HG03025 (cell line): ENCODE results near the gene RSF1.

Experiments
- ATAC-seq: cut with Tn5 transposase; IDR thresholded peaks from one replicate; pipeline ENCODE4 v1.9.1; 2021; ENCODE audit warnings: mild to moderate bottlenecking, moderate library complexity; ENCODE audit not compliant: unreplicated experiment, low FRiP score

RSF1 gene

GRCh38 chr11:77806415-77806814 lies 14.1 kb downstream of the RSF1 start:
- ATAC-seq: no peak

GRCh38 chr11:77801477-77801876 lies 19.0 kb downstream of the RSF1 start:
- ATAC-seq: no peak

- no peak for ATAC-seq
Observed at GRCh38 chr11:77800449-77800848, 20.1 kb downstream of the RSF1 start.

- no peak for ATAC-seq
Observed at GRCh38 chr11:77799338-77799737, 21.2 kb downstream of the RSF1 start.

- no peak for ATAC-seq
Observed at GRCh38 chr11:77793972-77794371, 26.6 kb downstream of the RSF1 start.

GRCh38 chr11:77791301-77791700 lies 29.2 kb downstream of the RSF1 start:
- no peak for ATAC-seq

DNA sequence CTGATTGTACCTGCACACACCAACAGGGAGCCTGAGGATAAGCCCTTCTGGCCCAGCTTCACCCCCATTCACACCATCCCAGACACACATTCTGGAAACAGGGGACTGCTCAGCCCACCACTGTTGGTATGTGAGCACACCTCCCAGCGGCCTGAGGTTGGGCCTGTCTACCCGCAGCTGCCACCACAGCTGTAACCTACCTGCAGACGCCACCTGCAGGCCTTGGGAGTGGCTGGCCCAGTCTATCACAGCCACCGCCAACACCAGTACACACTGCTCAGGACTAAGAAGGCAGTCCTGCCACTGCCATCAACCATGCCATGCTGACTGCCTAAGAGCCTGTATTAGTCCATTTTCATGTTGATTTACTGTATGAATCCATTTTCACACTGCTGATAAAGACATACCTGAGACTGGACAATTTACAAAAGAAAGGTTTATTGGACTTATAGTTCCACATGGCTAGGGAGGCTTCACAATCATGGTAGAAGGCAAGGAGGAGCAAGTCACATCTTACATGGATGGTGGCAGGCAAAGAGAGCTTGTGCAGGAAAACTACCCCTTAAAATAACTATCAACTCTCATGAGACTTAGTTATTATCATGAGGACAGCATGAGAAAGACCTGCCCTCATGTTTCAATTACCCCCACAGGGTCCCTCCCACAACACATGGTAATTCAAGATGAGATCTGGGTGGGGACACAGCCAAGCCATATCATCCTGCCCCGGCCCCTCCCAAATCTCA lies 30.6 kb downstream of the RSF1 start:
- no peak for ATAC-seq

GRCh38 chr11:77789061-77789730 lies 31.3 kb downstream of the RSF1 start:
- no peak for ATAC-seq

DNA sequence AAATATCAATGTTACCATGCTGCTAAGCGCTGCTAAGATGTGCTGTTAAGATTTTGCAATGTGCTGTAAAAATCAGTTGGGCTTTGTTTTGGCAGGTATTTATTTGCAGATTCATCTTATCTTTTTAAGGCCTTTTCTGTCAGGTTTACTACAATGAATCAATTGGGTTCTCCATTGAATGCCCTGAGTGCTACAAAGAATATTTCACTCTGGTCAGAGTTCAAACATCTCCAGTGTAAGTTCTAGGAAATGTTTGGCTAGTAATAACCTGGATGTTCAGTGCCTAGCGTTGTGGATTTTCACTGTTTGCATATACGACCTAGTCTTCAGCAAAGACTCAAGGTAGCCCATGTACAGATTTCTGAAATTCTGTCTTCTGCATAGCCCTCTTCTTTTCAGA lies 36.0 kb downstream of the RSF1 start:
- no peak for ATAC-seq

- ATAC-seq: no peak
Observed at GRCh38 chr11:77783025-77783424, 37.5 kb downstream of the RSF1 start.

- ATAC-seq: no peak
Observed at GRCh38 chr11:77779935-77780334, 40.6 kb downstream of the RSF1 start.

DNA sequence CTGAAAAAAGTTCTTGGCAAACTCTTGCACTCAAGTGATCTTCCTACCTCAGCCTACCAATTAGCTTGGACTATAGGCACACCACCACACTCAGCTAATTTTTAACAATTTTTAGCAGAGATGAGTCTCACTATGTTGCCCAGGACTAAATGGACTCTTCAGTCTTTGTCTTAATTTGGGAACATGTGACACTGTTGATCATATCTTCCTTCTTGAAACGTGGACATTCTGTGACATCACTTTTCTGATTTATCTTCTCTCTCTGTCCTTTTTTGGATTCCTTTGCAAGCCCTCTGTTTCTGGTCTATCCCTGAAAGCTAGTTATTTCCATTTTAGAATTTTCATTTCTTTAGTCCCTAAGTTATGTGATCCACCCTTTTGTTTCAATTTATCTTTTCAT lies 42.0 kb downstream of the RSF1 start:
- ATAC-seq: no peak

DNA sequence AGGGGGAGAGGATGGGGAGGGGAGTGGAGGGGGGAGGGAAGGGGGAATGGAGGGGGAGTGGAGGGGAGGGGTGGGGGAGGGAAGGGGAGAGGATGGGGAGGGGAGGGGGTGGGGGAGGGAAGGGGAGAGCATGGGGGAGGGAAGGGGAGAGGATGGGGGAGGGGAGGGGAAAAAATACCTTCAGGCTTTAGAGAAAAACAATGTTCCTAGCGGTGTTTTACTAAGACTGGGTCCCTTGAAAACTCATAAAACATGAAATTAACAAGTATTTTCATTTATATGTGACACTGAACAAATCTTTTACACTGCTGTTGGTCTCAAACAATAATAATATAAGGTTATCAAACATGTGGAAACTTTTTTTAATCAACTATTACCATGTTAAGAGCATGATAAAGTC lies 42.4 kb downstream of the RSF1 start:
- ATAC-seq: no peak

- ATAC-seq: no peak
Observed at GRCh38 chr11:77776455-77776854, 44.1 kb downstream of the RSF1 start.

DNA sequence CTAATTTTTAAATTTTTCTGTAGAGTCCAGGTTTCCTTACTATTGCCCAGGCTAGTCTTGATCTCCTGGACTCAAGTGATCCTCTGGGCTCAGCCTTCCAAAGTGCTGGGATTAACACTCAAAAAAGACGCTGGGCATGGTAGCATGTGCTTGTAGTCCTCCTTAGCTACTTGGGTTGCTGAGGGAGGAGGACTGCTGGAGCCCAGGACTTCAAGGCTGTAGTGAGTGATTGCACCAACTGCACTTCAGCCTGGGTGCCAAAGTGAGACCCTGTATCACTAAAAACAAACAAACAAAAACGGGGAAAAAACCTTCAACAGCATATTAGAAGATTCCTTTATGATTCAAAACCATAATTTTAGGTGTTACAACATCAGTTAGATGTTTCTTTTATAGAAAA lies 44.6 kb downstream of the RSF1 start:
- no peak for ATAC-seq

DNA sequence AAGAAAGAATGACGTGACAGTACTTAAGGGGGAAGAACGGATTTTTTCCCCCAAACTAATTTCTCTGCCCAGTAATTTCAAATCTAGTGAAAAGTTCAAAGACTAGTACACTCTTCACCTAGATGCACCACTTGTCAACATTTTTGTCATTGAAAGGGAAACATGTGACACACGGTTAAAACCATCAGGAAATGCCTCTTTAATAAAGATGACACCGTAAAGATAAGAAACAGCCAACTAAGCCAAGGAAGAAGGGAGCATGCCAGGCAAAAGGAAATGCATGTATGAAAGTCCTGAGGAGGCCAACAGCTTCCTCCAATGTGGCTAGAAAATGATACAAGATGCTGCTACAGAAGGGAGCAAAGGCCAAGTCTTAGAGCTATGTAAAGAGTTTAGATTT lies 49.4 kb downstream of the RSF1 start:
- no peak for ATAC-seq

DNA sequence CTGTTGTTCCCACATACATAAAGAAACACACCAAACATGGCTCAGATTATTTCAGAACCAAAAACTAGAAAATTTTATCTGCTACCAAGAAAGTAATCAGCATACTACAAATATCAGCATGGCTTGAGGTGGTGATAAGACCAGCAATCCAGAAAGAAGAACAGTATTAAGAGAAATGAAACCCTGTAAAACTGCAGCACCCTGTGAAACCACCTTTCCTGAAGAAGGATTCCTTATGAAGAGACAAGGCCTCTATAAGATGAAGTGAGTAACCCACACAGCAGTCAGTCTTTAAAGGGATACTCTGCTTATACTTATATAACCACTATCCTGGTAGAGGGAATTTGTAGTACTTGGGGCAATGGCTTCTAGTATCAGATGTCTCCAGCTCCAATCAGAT lies 49.9 kb downstream of the RSF1 start:
- no peak for ATAC-seq

DNA sequence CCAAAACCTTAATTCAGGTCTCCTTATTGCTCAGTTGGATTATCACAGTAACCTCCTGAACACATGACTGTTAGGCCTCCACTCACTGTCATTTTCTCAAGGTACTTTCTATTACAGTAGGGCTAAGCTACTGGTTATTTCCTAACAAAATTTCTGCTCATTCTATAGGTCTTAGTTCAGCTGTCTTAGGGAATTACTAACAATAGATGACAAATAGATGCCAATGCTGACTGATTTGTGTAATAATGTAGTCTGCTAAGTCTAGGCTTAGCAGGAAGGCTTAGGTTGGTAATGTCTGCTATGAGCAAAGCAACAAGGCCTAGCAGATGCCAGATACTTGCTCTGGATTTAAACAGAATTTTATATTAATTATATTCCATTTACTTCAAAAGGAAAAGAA lies 58.1 kb downstream of the RSF1 start:
- ATAC-seq: no peak

DNA sequence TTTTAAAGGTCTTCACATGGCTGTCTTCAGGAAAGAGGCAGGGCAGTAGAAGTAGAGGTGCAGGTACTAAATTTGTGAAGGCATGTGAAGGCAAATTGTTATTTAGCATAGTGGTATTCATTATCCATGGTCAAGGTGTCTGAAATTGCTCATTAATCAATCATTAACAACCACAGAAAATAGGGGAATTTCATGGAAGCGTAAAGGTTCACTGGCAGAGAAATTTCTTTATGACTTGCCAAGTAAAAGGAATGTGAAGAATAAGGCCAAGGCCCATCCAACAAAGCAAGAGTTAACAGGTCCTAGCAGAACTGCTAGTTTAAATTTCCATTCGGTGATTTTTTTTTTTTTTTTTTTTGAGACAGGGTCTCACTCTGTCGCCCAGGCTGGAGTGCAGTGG lies 59.0 kb downstream of the RSF1 start:
- no peak for ATAC-seq

DNA sequence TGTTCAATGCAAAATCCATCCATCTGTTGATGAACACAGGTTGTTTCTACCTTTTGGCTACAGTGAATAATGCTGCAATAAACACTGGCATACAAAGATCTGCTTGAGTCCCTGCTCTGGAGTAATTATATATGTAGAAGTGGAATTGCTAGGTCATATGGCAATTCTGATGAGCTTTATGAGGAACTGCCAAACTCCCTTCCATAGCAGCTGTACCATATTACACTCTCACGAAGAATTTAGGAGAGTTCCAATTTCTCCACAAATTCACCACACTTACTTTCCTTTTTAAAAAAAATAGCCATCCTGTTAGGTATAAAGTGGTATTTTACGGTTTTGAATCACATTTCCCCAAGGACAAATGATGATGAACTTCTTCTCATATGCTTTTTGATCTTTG lies 62.2 kb downstream of the RSF1 start:
- no peak for ATAC-seq

- ATAC-seq: no peak
Observed at GRCh38 chr11:77753230-77753629, 67.3 kb downstream of the RSF1 start.

DNA sequence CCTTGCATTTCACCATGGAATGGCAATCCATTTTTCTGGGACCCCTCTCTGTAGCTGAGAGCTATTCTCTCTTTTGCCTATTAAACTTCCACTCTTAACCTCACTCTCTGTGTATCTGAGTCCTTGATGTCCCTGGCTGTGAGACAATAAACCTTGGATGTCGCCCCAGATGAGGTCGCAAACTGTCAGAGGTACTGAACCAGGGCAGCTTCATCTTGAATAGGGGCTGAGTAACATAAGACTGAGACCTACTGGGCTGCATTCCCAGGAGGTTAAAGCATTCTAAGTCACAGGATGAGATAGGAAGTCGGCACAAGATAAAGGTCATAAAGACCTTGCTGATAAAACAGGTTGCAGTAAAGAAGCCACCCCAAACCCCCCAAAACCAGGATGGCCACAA lies 68.0 kb downstream of the RSF1 start:
- ATAC-seq: no peak
